HG03575 (cell line): Measurements from ENCODE around the gene COTL1.
"Not testable (repeated sequence)": the region's sequence is repeated elsewhere in the genome, so short reads cannot be mapped to it uniquely, and the experiment has no call there.

Experiments used
- ATAC-seq: cut with Tn5 transposase; IDR thresholded peaks from one replicate; pipeline ENCODE4 v1.9.1; 2021; ENCODE audit not compliant: unreplicated experiment, insufficient number of reproducible peaks, low FRiP score; ENCODE audit errors: extremely low read depth

The COTL1 gene

GRCh38 chr16:84647828-84648594 lies 30.1 kb upstream of the COTL1 start, which contains the start of gene KLHL36:
KLHL36 (plus strand) TSS chr16:84648511; CDS start chr16:84650868, 2,357 bp downstream.
- ATAC-seq: no peak

GRCh38 chr16:84643674-84644073 lies 25.8 kb upstream of the COTL1 start:
- no peak for ATAC-seq

- no peak for ATAC-seq
Measured at GRCh38 chr16:84643180-84643583, 25.3 kb upstream of the COTL1 start.

- no peak for ATAC-seq
Measured at GRCh38 chr16:84641643-84642358, 23.9 kb upstream of the COTL1 start.

- no peak for ATAC-seq
Measured at GRCh38 chr16:84640145-84640544, 22.3 kb upstream of the COTL1 start.

GRCh38 chr16:84638231-84638806 lies 20.4 kb upstream of the COTL1 start:
- no peak for ATAC-seq

- no peak for ATAC-seq
Measured at GRCh38 chr16:84637709-84638108, 19.8 kb upstream of the COTL1 start.

GRCh38 chr16:84635702-84636101 lies 17.8 kb upstream of the COTL1 start:
- no peak for ATAC-seq

- no peak for ATAC-seq
Measured at GRCh38 chr16:84633622-84634021, 15.7 kb upstream of the COTL1 start.

GRCh38 chr16:84632862-84633261 lies 15.0 kb upstream of the COTL1 start:
- ATAC-seq: not testable (repeated sequence)

- ATAC-seq: no peak
Measured at GRCh38 chr16:84631886-84632285, 14.0 kb upstream of the COTL1 start.

- no peak for ATAC-seq
Measured at GRCh38 chr16:84631153-84631466, 13.2 kb upstream of the COTL1 start.

- ATAC-seq: no peak
Measured at GRCh38 chr16:84630446-84631152, 12.7 kb upstream of the COTL1 start.

- no peak for ATAC-seq
Measured at GRCh38 chr16:84630009-84630408, 12.1 kb upstream of the COTL1 start.

- no peak for ATAC-seq
Measured at GRCh38 chr16:84629580-84629979, 11.7 kb upstream of the COTL1 start.

GRCh38 chr16:84628226-84628731 lies 10.4 kb upstream of the COTL1 start:
- ATAC-seq: no peak

GRCh38 chr16:84625556-84625955 lies 7.7 kb upstream of the COTL1 start:
- no peak for ATAC-seq

- not testable (repeated sequence) for ATAC-seq
Measured at GRCh38 chr16:84620913-84621312, 3.0 kb upstream of the COTL1 start.
